NCI-H2029 (cell line): ENCODE data around the gene EMX1.

ENCODE experiments used
- DNase-seq: peaks from one replicate; lab custom pipeline; 2025; lab: John Stamatoyannopoulos, UW

Gene EMX1

GRCh38 chr2:72981536-72981935 lies 64.2 kb downstream of the EMX1 start:
- DNase-seq = no peak

DNA sequence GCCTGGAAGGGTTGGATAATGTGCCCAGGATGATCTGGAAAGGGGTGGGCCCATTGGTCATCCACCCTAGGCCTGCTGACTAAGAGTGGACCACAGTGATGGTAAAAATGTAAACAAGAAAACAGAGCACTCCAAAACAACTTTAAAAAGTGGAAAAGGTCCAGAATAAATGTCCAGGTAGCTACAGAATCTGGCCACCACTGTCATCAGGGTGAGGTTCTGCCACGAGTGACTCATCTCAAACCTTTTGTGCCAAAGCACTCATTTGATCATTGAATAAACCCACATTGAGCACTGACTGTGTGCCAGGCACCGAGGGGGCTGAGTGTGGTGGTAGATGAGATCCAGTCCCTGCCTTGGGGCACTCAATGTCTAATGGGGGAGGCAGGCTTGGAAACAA lies 64.9 kb downstream of the EMX1 start:
- DNase-seq = no peak

GRCh38 chr2:72982781-72983499 lies 65.6 kb downstream of the EMX1 start:
- DNase-seq = no peak

- DNase-seq = peak; percentile 6
These were observed 66.3 kb downstream of the EMX1 start for GRCh38 chr2:72983500-72984161.

DNA sequence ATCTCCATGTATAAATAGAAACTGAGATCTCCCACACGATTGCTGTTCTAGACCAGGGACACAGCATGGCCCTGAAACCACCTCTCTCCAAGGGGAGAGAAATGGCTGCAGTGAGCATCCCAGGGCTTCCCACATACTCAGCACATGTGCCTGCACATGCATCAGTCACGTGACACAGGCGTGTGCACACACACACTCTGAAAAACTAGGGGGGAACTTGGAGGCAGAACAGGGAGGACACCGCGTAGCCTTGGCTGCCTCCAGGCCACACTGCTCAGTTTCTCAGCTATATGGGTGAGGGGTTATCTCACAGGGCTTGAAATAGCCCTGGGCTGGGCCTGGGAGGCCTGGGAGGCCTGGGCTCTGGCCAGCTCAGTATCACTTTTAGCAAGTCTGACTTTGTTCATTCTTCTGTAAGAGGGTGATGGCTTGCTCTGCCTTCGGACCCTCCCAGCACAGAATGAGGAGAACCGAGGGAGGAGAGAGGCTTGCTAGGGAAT lies 66.9 kb downstream of the EMX1 start:
- DNase-seq = no peak
